ENCODE results near the gene SPATA31E1. TPM values are rescaled to one million over a fixed set of nuclear protein-coding genes. Genes with fewer than 3 reads are reported as not detected.
"Not testable (repeated sequence)": the region's sequence is repeated elsewhere in the genome, so short reads cannot be mapped to it uniquely, and the experiment has no call there.

SPATA31E1 gene
- not detected in 2 replicates for total RNA-seq (2014; rRNA removed; shearing (Covaris generic))
- polyA plus RNA-seq (2015; cell fraction: cytosol; rRNA removed): not detected in 2 replicates
- not detected in 2 replicates for polyA plus RNA-seq (2015; cell fraction: nucleus; rRNA removed)

GRCh38 chr9:87882627-87883026 is at the start of gene SPATA31E1:
SPATA31E1 (plus strand) TSS chr9:87882877; CDS start chr9:87882892, 15 bp downstream.
- DNase-seq (ENCODE audit: low read depth): no peak

GRCh38 chr9:87834357-87834756 is 48.3 kb upstream of the SPATA31E1 start:
- DNase-seq (ENCODE audit: low read depth): peak; percentile 45

- no peak for DNase-seq (ENCODE audit: low read depth)
Measured at GRCh38 chr9:87836536-87836935, 46.1 kb upstream of the SPATA31E1 start.

- no peak for DNase-seq (ENCODE audit: low read depth)
Measured at GRCh38 chr9:87836951-87837705, 45.5 kb upstream of the SPATA31E1 start.

- no peak for DNase-seq (ENCODE audit: low read depth)
Measured at GRCh38 chr9:87840134-87840533, 42.5 kb upstream of the SPATA31E1 start.

GRCh38 chr9:87842878-87843585 is 39.6 kb upstream of the SPATA31E1 start:
- no peak for DNase-seq (ENCODE audit: low read depth)

GRCh38 chr9:87844506-87844905 is 38.2 kb upstream of the SPATA31E1 start:
- no peak for DNase-seq (ENCODE audit: low read depth)

- DNase-seq (ENCODE audit: low read depth): peak; percentile 21
Measured at GRCh38 chr9:87847817-87848216, 34.9 kb upstream of the SPATA31E1 start.

GRCh38 chr9:87849144-87849758 is 33.4 kb upstream of the SPATA31E1 start:
- no peak for DNase-seq (ENCODE audit: low read depth)

- peak; percentile 89 for DNase-seq (ENCODE audit: low read depth)
Measured at GRCh38 chr9:87850391-87850790, 32.3 kb upstream of the SPATA31E1 start.

- not testable (repeated sequence) for DNase-seq (ENCODE audit: low read depth)
Measured at GRCh38 chr9:87851186-87851585, 31.5 kb upstream of the SPATA31E1 start.

- no peak for DNase-seq (ENCODE audit: low read depth)
Measured at GRCh38 chr9:87853302-87853701, 29.4 kb upstream of the SPATA31E1 start.

GRCh38 chr9:87853876-87854579 is 28.6 kb upstream of the SPATA31E1 start:
- no peak for DNase-seq (ENCODE audit: low read depth)

GRCh38 chr9:87854580-87854955 is 28.1 kb upstream of the SPATA31E1 start:
- DNase-seq (ENCODE audit: low read depth): no peak

- DNase-seq (ENCODE audit: low read depth): no peak
Measured at GRCh38 chr9:87855061-87855460, 27.6 kb upstream of the SPATA31E1 start.

GRCh38 chr9:87857141-87857947 is 25.3 kb upstream of the SPATA31E1 start:
- no peak for DNase-seq (ENCODE audit: low read depth)

- DNase-seq (ENCODE audit: low read depth): no peak
Measured at GRCh38 chr9:87857948-87858335, 24.7 kb upstream of the SPATA31E1 start.

- DNase-seq (ENCODE audit: low read depth): no peak
Measured at GRCh38 chr9:87859137-87859536, 23.5 kb upstream of the SPATA31E1 start.

- no peak for DNase-seq (ENCODE audit: low read depth)
Measured at GRCh38 chr9:87859786-87860185, 22.9 kb upstream of the SPATA31E1 start.

- DNase-seq (ENCODE audit: low read depth): no peak
Measured at GRCh38 chr9:87861332-87861731, 21.3 kb upstream of the SPATA31E1 start.

All from HT1080 (cell line).